Gastrocnemius medialis (tissue), 4 donors: Measurements from ENCODE around the gene MKNK1. TPM values are rescaled to one million over a fixed set of nuclear protein-coding genes. Genes with fewer than 3 reads are reported as not detected.
A peak's percentile ranks its signal among the peaks of the same experiment; 100 is the strongest.

ENCODE experiments used
- ATAC-seq, 2 donors: fragments of 150-250 bp; one replicate each; pipeline ENCODE4 v1.9.1; 2016
- DNase-seq, 2 donors: peaks; one replicate each; pipeline ENCODE4 v3.0.0-alpha.2; 2019
- H3K27ac ChIP-seq, 4 donors: fragments of 200-600 bp; sonication (generic); 1 replicate in 1 of 4; 2 replicates in 3 of 4; pipeline ENCODE4 v1.5.1; 2016 to 2018; ENCODE audit warnings: mild to moderate bottlenecking in 2 of 4, moderate library complexity in 1 of 4
- H3K27me3 ChIP-seq, 3 donors: fragments of 200-600 bp; sonication (generic) in 2 of 3; 1 replicate in 1 of 3; 2 replicates in 2 of 3; pipeline versions ENCODE4 v1.5.1 to v1.6.0; 2016 to 2019; ENCODE audit warnings: mild to moderate bottlenecking in 1 of 3, moderate library complexity in 1 of 3
- H3K36me3 ChIP-seq, 2 donors: fragments of 200-600 bp; sonication (generic) in 1 of 2; one replicate each; pipeline ENCODE4 v1.5.1; 2017 to 2018
- H3K4me1 ChIP-seq, 2 donors: fragments of 200-600 bp; sonication (generic) in 1 of 2; one replicate each; pipeline ENCODE4 v1.5.1; 2016 to 2017; ENCODE audit warnings: mild to moderate bottlenecking in 2 of 2
- H3K4me3 ChIP-seq, 4 donors: fragments of 200-600 bp; sonication (generic) in 3 of 4; 1 replicate in 1 of 4; 2 replicates in 3 of 4; pipeline ENCODE4 v1.5.1; 2016 to 2019; ENCODE audit warnings: mild to moderate bottlenecking in 2 of 4
- H3K9me3 ChIP-seq, 3 donors: fragments of 200-600 bp; sonication (generic) in 2 of 3; 1 replicate in 1 of 3; 2 replicates in 2 of 3; pipeline ENCODE4 v1.5.1; 2016 to 2019
- POLR2A ChIP-seq, 2 donors: fragments of 450-650 bp; IDR thresholded peaks; one replicate each; pipeline ENCODE4 v1.6.1; 2017; ENCODE audit warnings: antibody characterized with exemption in 2 of 2, mild to moderate bottlenecking in 2 of 2, moderate library complexity in 2 of 2
- in situ Hi-C, 4 donors: fragments of 200-750 bp; cut with MboI; loops; one replicate each; pipeline versions ENCODE4 v1.15.0 to v1.8.0; 2017; ENCODE audit warnings: low sequenced_read_pairs in 4 of 4
- intact Hi-C: fragments of 100-400 bp; cut with DNase I; formaldehyde crosslinking; loops from one replicate; pipeline ENCODE4 v1.15.1; 2023; ENCODE audit warnings: low total_unique reads
- total RNA-seq, 4 donors: library from RNA; depleted of rRNA; stranded (reverse); fragments of >200 nt; gene quantifications; one replicate each; pipeline versions ENCODE4 v1.1.0 to v1.2.3, GENCODE V29; 2016
- TF ChIP-seq, protein P1 (sequence below), 5 experiments: fragments of 450-650 bp in 3 of 5; fragments of 200-600 bp in 2 of 5; sonication (generic) in 2 of 5; IDR thresholded peaks in 4 of 5; conservative IDR thresholded peaks in 1 of 5; 1 replicate in 4 of 5; 2 replicates in 1 of 5; pipeline ENCODE4 v1.5.1; 2016 to 2019; ENCODE audit warnings: antibody characterized with exemption in 5 of 5, mild to moderate bottlenecking in 3 of 5, moderate library complexity in 3 of 5

Gene MKNK1
- total RNA-seq, 4 donors from 2014 or later: 23.7 to 63.5 (median 43.4) TPM

DNA sequence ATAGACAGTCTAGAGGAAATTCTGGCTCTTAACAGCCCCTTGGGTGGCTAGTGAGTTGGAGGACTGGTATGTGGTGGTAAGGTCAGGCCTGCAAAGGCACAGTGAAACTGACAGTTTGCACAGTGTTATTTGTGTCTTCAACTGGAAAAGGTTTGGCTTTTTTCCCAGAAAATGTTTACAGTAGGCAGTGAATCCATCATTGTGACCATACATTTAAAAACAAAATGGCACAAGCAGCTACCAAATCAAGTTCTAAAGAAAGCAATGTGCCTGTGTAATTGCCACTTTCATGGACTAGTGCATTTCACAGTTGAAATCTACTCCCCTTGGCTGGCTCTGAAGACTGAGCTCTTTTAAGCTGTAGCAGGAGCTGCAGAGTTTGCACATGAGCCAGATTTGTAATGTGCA is 39.3 kb upstream of the MKNK1 start:
- H3K36me3 ChIP-seq: peaks cover 0 to 38% of the 10 kb centered on the region in 2 donors
- H3K9me3 ChIP-seq: no peaks in the 10 kb centered on the region
- peak overlapping the region in 1 of 4 donors; percentile 8 for H3K27ac ChIP-seq
- H3K4me3 ChIP-seq: no peak overlapping the region
- TF ChIP-seq, protein P1, sequence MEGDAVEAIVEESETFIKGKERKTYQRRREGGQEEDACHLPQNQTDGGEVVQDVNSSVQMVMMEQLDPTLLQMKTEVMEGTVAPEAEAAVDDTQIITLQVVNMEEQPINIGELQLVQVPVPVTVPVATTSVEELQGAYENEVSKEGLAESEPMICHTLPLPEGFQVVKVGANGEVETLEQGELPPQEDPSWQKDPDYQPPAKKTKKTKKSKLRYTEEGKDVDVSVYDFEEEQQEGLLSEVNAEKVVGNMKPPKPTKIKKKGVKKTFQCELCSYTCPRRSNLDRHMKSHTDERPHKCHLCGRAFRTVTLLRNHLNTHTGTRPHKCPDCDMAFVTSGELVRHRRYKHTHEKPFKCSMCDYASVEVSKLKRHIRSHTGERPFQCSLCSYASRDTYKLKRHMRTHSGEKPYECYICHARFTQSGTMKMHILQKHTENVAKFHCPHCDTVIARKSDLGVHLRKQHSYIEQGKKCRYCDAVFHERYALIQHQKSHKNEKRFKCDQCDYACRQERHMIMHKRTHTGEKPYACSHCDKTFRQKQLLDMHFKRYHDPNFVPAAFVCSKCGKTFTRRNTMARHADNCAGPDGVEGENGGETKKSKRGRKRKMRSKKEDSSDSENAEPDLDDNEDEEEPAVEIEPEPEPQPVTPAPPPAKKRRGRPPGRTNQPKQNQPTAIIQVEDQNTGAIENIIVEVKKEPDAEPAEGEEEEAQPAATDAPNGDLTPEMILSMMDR (IDR thresholded peaks at IDR 0.05 in 4 of 5, conservative IDR thresholded peaks at IDR 0.05 in 1 of 5): no peak
- no peak for TF ChIP-seq POLR2A (IDR thresholded peaks at IDR 0.05)
- peaks cover 0 to 16% of the 10 kb centered on the region in 2 donors for H3K4me1 ChIP-seq
- intact Hi-C loops: no loop called here
- in situ Hi-C loops: no loop called here
- DNase-seq (no peak), ATAC-seq (no peak)
- H3K27me3 ChIP-seq: no peaks in the 10 kb centered on the region

DNA sequence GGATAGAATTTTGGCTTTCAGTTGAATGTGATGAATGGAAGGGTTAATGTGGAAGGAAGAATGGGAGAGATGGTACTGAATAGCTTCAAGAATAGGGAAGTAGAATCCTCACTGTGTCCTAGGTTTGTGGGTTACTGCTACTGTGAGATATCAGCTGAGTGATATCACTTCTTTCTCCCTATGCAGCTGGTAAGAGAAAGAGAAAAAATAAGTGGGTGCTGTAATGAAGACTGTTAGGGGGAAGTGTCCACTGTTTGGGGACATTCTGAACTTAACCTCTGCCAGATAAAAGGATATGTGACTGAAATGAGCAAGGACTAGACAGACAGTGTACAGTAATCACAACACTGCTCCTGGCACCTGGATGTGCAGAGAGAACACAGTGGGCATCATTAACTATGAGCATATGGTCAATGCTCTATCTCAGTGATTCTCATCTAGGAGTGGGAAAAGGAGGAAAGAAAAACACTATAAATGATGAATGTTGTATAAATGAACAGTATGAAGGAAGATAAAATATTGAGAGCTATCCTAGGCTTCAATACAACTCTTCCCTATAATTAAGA is 38.1 kb upstream of the MKNK1 start:
- H3K4me1 ChIP-seq: peaks cover 9 to 25% of the 10 kb centered on the region in 2 donors
- intact Hi-C loops (no loop called here), in situ Hi-C loops (no loop called here)
- H3K27me3 ChIP-seq: no peaks in the 10 kb centered on the region
- H3K4me3 ChIP-seq: no peak overlapping the region
- DNase-seq (no peak), ATAC-seq (no peak)
- H3K9me3 ChIP-seq: no peaks in the 10 kb centered on the region
- no peak for TF ChIP-seq POLR2A (IDR thresholded peaks at IDR 0.05)
- TF ChIP-seq, protein P1 (IDR thresholded peaks at IDR 0.05 in 4 of 5, conservative IDR thresholded peaks at IDR 0.05 in 1 of 5): no peak
- peaks cover 0 to 26% of the 10 kb centered on the region in 2 donors for H3K36me3 ChIP-seq
- no peak overlapping the region for H3K27ac ChIP-seq

DNA sequence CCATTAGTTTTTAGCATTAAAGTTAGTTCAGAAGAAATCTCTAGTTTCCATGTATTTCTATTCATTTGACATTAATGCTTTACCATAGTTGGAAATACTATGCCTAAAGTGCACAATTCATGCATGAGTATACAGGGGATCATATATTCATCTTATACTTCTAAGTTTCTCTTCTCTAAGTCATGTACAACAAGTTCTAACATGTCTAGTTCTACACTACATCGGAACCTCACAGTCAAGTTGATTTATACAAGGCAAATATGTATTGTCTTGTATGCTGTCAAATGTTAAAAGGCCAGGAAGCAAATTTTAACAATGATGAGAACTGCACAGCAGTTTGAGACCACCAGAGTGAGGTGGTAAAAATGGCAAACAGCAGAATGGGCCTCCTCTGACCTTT is 35.5 kb upstream of the MKNK1 start:
- Histone ChIP-seq H3K9me3 (no peaks in the 10 kb centered on the region), H3K4me1 (peaks cover 9 to 30% of the 10 kb centered on the region in 2 donors), H3K27ac (no peak overlapping the region), H3K27me3 (no peaks in the 10 kb centered on the region), H3K36me3 (peaks cover 0 to 40% of the 10 kb centered on the region in 2 donors), H3K4me3 (no peak overlapping the region)
- DNase-seq (no peak), ATAC-seq (no peak)
- in situ Hi-C loops (no loop called here), intact Hi-C loops (no loop called here)
- TF ChIP-seq, protein P1 (IDR thresholded peaks at IDR 0.05 in 4 of 5, conservative IDR thresholded peaks at IDR 0.05 in 1 of 5): no peak
- no peak for TF ChIP-seq POLR2A (IDR thresholded peaks at IDR 0.05)

DNA sequence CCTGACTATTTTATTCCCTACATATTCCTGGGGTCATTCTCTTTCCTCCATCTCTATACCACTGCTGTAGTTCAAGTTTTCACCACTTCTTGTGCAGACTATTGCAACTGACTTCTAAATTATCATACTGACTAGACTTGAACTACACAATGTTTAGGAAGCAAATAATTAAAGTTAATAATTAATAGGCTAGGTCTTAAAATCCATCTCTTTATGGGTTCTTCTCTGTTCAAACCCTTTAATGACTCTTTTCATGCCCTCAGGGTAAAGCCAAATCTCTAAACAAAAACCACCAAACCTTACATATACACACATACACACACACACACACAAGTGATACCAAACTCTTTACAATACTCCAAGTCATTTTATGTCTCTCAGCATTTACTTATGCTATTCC is 34.9 kb upstream of the MKNK1 start:
- Histone ChIP-seq H3K4me3 (no peak overlapping the region), H3K27ac (peak overlapping the region in 1 of 4 donors; percentile 66), H3K9me3 (no peaks in the 10 kb centered on the region), H3K36me3 (peaks cover 0 to 46% of the 10 kb centered on the region in 2 donors), H3K27me3 (no peaks in the 10 kb centered on the region), H3K4me1 (peaks cover 9 to 27% of the 10 kb centered on the region in 2 donors)
- intact Hi-C loops (no loop called here), in situ Hi-C loops (no loop called here)
- ATAC-seq (no peak), DNase-seq (no peak)
- TF ChIP-seq POLR2A (IDR thresholded peaks at IDR 0.05): no peak
- TF ChIP-seq, protein P1 (IDR thresholded peaks at IDR 0.05 in 4 of 5, conservative IDR thresholded peaks at IDR 0.05 in 1 of 5): no peak
